Prostate gland (tissue), 2 donors: ENCODE measurements around the gene DNAH5. TPM values are rescaled to one million over a fixed set of nuclear protein-coding genes. Genes with fewer than 3 reads are reported as not detected.

Experiments used
- DNase-seq: peaks from one replicate; pipeline ENCODE4 v3.0.0-alpha.2; 2019; ENCODE audit warnings: low spot score
- H3K27ac ChIP-seq, 2 donors: fragments of 200-600 bp; sonication (generic); 2 replicates each; pipeline ENCODE4 v1.5.1; 2017 to 2019
- H3K27me3 ChIP-seq: fragments of 200-600 bp; sonication (generic); replicated peaks from 2 replicates; pipeline ENCODE4 v1.5.1; 2019; ENCODE audit not compliant: insufficient read depth
- H3K36me3 ChIP-seq, 2 donors: fragments of 200-600 bp; sonication (generic); 1 replicate in 1 of 2; 2 replicates in 1 of 2; pipeline versions ENCODE4 v1.5.1 to v1.8.1; 2017 to 2019
- H3K4me1 ChIP-seq: fragments of 200-600 bp; sonication (generic); replicated peaks from 2 replicates; pipeline ENCODE4 v1.5.1; 2019
- H3K4me3 ChIP-seq, 2 donors: fragments of 200-600 bp; sonication (generic); 2 replicates each; pipeline ENCODE4 v1.5.1; 2017 to 2019
- H3K9me3 ChIP-seq: fragments of 200-600 bp; sonication (generic); 2 replicates; pipeline ENCODE4 v1.5.1; 2017
- CTCF ChIP-seq, 4 experiments: fragments of 200-600 bp in 2 of 4; fragments of 450-650 bp in 2 of 4; sonication (generic) in 2 of 4; IDR thresholded peaks; 1 replicate in 3 of 4; 2 replicates in 1 of 4; pipeline ENCODE4 v1.5.1; 2016 to 2019; ENCODE audit warnings: antibody characterized with exemption in 4 of 4, mild to moderate bottlenecking in 2 of 4, moderate library complexity in 2 of 4
- POLR2A ChIP-seq: fragments of 450-650 bp; IDR thresholded peaks from one replicate; pipeline ENCODE4 v1.6.1; 2016; ENCODE audit warnings: antibody characterized with exemption, mild to moderate bottlenecking
- POLR2AphosphoS5 ChIP-seq: sonication (generic); formaldehyde crosslinking; IDR thresholded peaks from one replicate; pipeline ENCODE4 v1.6.1; 2017; ENCODE audit warnings: antibody characterized with exemption
- WGBS: methylation state at CpG from one replicate; pipeline ENCODE4 v1.1.5; 2018; 5-methylcytosine and 5-hydroxymethylcytosine counted together
- intact Hi-C: fragments of 100-400 bp; cut with DNase I; formaldehyde crosslinking; loops from one replicate; pipeline ENCODE4 v1.14.2; 2022
- total RNA-seq, 2 donors: library from RNA; depleted of rRNA; stranded (reverse); fragments of >200 nt; gene quantifications; one replicate each; pipeline ENCODE4 v1.1.0, GENCODE V29; 2016

Gene DNAH5
- total RNA-seq, 2 donors from 2014 or later: 3.7 to 6.8 TPM

GRCh38 chr5:13943676-13944075, 812 bp downstream of the DNAH5 start:
- 21% methylated on average over 1 of the region's 1 CpG for WGBS
- no peaks in the 10 kb centered on the region for H3K9me3 ChIP-seq
- DNase-seq: no peak
- no peak overlapping the region for H3K4me3 ChIP-seq
- H3K36me3 ChIP-seq: no peaks in the 10 kb centered on the region
- intact Hi-C loops: no loop called here
- TF ChIP-seq POLR2AphosphoS5 (no peak), POLR2A (no peak), CTCF (IDR thresholded peaks at IDR 0.05) (no peak)
- no peaks in the 10 kb centered on the region for H3K4me1 ChIP-seq
- H3K27me3 ChIP-seq: no peaks in the 10 kb centered on the region
- no peak overlapping the region for H3K27ac ChIP-seq

- H3K27me3 ChIP-seq: no peaks in the 10 kb centered on the region
- no peak for DNase-seq
- no peak overlapping the region for H3K27ac ChIP-seq
- H3K9me3 ChIP-seq: no peaks in the 10 kb centered on the region
- intact Hi-C loops: no loop called here
- no peaks in the 10 kb centered on the region for H3K36me3 ChIP-seq
- 45% methylated on average over 3 of the region's 3 CpGs for WGBS
- no peak overlapping the region for H3K4me3 ChIP-seq
- TF ChIP-seq POLR2A (no peak), POLR2AphosphoS5 (no peak), CTCF (IDR thresholded peaks at IDR 0.05) (no peak)
- no peaks in the 10 kb centered on the region for H3K4me1 ChIP-seq
These were observed 3.0 kb downstream of the DNAH5 start for GRCh38 chr5:13941468-13941867.

- Histone ChIP-seq H3K27ac (no peak overlapping the region), H3K4me3 (no peak overlapping the region), H3K27me3 (no peaks in the 10 kb centered on the region), H3K9me3 (no peaks in the 10 kb centered on the region), H3K4me1 (no peaks in the 10 kb centered on the region), H3K36me3 (no peaks in the 10 kb centered on the region)
- DNase-seq: no peak
- 81% methylated on average over 8 of the region's 8 CpGs for WGBS
- intact Hi-C loops: no loop called here
- TF ChIP-seq CTCF (IDR thresholded peaks at IDR 0.05) (no peak), POLR2A (no peak), POLR2AphosphoS5 (no peak)
These were observed 4.8 kb downstream of the DNAH5 start for GRCh38 chr5:13939638-13940037.

GRCh38 chr5:13934921-13935320, 9.6 kb downstream of the DNAH5 start:
- DNase-seq: no peak

GRCh38 chr5:13934125-13934524, 10.4 kb downstream of the DNAH5 start:
- no peak for TF ChIP-seq POLR2A
- TF ChIP-seq POLR2AphosphoS5: no peak
- no peak for TF ChIP-seq CTCF (IDR thresholded peaks at IDR 0.05)
- Histone ChIP-seq H3K9me3 (no peaks in the 10 kb centered on the region), H3K4me1 (no peaks in the 10 kb centered on the region), H3K27ac (no peak overlapping the region), H3K36me3 (no peaks in the 10 kb centered on the region), H3K4me3 (no peak overlapping the region), H3K27me3 (no peaks in the 10 kb centered on the region)
- no peak for DNase-seq
- 91% methylated on average over 2 of the region's 2 CpGs for WGBS
- intact Hi-C loops: no loop called here

More at GRCh38 chr5:13934921-13935320, 9.6 kb downstream of the DNAH5 start:
- intact Hi-C loops: no loop called here
- Histone ChIP-seq H3K4me1 (no peaks in the 10 kb centered on the region), H3K9me3 (no peaks in the 10 kb centered on the region), H3K27ac (no peak overlapping the region), H3K4me3 (no peak overlapping the region), H3K27me3 (no peaks in the 10 kb centered on the region), H3K36me3 (no peaks in the 10 kb centered on the region)
- WGBS: 46% methylated on average over 1 of the region's 1 CpG
- TF ChIP-seq POLR2A: no peak
- no peak for TF ChIP-seq POLR2AphosphoS5
